ENCODE measurements around the gene DENND1C. TPM values are rescaled to one million over a fixed set of nuclear protein-coding genes. Genes with fewer than 3 reads are reported as not detected.

DENND1C gene
- total RNA-seq, 2 experiments from 2014 or later = 111 to 118 TPM

- ChIA-PET CTCF (no interaction called here), POLR2A (interaction anchor here (0.7 kb wide), 1 partner anchor 286 kb away, joined by 3 read pairs; no protein-coding TSS in a partner anchor)
- Mint-ChIP-seq H3K4me3 (peak overlapping the region; percentile 8), H3K27me3 (no peaks in the 10 kb centered on the region), H3K27ac (no peak overlapping the region), H3K4me1 (ENCODE audit: low read depth) (peaks cover 33% of the 10 kb centered on the region), H3K9me3 (no peaks in the 10 kb centered on the region), H3K36me3 (ENCODE audit: low read depth) (no peaks in the 10 kb centered on the region)
- Histone ChIP-seq H3K27ac (ENCODE audit: low read depth in 1 of 2, low read length in 2 of 2) (no peak overlapping the region), H3K4me1 (ENCODE audit: insufficient read depth, low read length) (peaks cover 41% of the 10 kb centered on the region), H3K4me3 (ENCODE audit: low read length) (no peak overlapping the region), H3K27me3 (ENCODE audit: control insufficient read depth in 1 of 2, insufficient read depth in 2 of 2, low read length in 2 of 2) (no peaks in the 10 kb centered on the region), H3K9me3 (ENCODE audit: control insufficient read depth in 1 of 2, insufficient read depth in 1 of 2, low read length in 2 of 2) (no peaks in the 10 kb centered on the region), H3K36me3 (ENCODE audit: insufficient read depth, low read length) (no peaks in the 10 kb centered on the region)
- no peak for DNase-seq
- no peak for TF ChIP-seq CTCF (IDR thresholded peaks at IDR 0.05)
- no peak for ATAC-seq (ENCODE audit: poor library complexity)
- intact Hi-C loops (cut with DNase I, micrococcal nuclease) = loop anchor here in 1 of 2 experiments (5.0 kb wide), 2 partner anchors 218 to 233 kb away; partner anchors contain the start of genes GPR108 and TRIP10
Observed at GRCh38 chr19:6519289-6519688, 37.7 kb upstream of the DENND1C start.

- H3K4me3 ChIP-seq (ENCODE audit: low read length) = no peak overlapping the region
- intact Hi-C loops (cut with DNase I, micrococcal nuclease) = loop anchor here in 1 of 2 experiments (5.0 kb wide), 2 partner anchors 219 to 234 kb away; partner anchors contain the start of genes GPR108 and TRIP10
- peaks cover 33% of the 10 kb centered on the region for H3K4me1 Mint-ChIP-seq (ENCODE audit: low read depth)
- no peak overlapping the region for H3K27ac Mint-ChIP-seq
- no peaks in the 10 kb centered on the region for H3K36me3 ChIP-seq (ENCODE audit: insufficient read depth, low read length)
- DNase-seq (peak in 3 of 14 experiments; percentile 54 to 64 (median 61)), ATAC-seq (ENCODE audit: poor library complexity) (no peak)
- POLR2A ChIA-PET = interaction anchor here (1.2 kb wide), 1 partner anchor 290 kb away, joined by 3 read pairs; no protein-coding TSS in a partner anchor
- no peaks in the 10 kb centered on the region for H3K36me3 Mint-ChIP-seq (ENCODE audit: low read depth)
- H3K4me1 ChIP-seq (ENCODE audit: insufficient read depth, low read length) = peaks cover 41% of the 10 kb centered on the region
- peak overlapping the region; percentile 70 for H3K4me3 Mint-ChIP-seq
- no peaks in the 10 kb centered on the region for H3K27me3 Mint-ChIP-seq
- H3K27me3 ChIP-seq (ENCODE audit: control insufficient read depth in 1 of 2, insufficient read depth in 2 of 2, low read length in 2 of 2) = no peaks in the 10 kb centered on the region
- H3K27ac ChIP-seq (ENCODE audit: low read depth in 1 of 2, low read length in 2 of 2) = no peak overlapping the region
- TF ChIP-seq CTCF (IDR thresholded peaks at IDR 0.05) = no peak
- no peaks in the 10 kb centered on the region for H3K9me3 ChIP-seq (ENCODE audit: control insufficient read depth in 1 of 2, insufficient read depth in 1 of 2, low read length in 2 of 2)
- CTCF ChIA-PET = interaction anchor here (2.2 kb wide), 1 partner anchor 13 kb away, joined by 9 read pairs; the partner anchor contains the start of gene TNFSF9
- no peaks in the 10 kb centered on the region for H3K9me3 Mint-ChIP-seq
Observed at GRCh38 chr19:6518145-6518911, 36.7 kb upstream of the DENND1C start.

GRCh38 chr19:6516659-6517291 is 35.2 kb upstream of the DENND1C start:
- no peaks in the 10 kb centered on the region for H3K9me3 ChIP-seq (ENCODE audit: control insufficient read depth in 1 of 2, insufficient read depth in 1 of 2, low read length in 2 of 2)
- H3K27ac ChIP-seq (ENCODE audit: low read depth in 1 of 2, low read length in 2 of 2) = no peak overlapping the region
- peak; percentile 81 to 95 (median 90) for DNase-seq
- H3K4me3 Mint-ChIP-seq = peak overlapping the region; percentile 94
- CTCF ChIA-PET = interaction anchor here (0.5 to 2.2 kb wide), 16 partner anchors 9 to 350 kb away, joined by 3 to 22 read pairs (median 6); partner anchors contain the start of genes DENND1C, GPR108 and TNFSF9
- TF ChIP-seq CTCF (IDR thresholded peaks at IDR 0.05) = peak; percentile 95
- H3K27me3 ChIP-seq (ENCODE audit: control insufficient read depth in 1 of 2, insufficient read depth in 2 of 2, low read length in 2 of 2) = no peaks in the 10 kb centered on the region
- H3K27ac Mint-ChIP-seq = peak overlapping the region; percentile 24
- H3K9me3 Mint-ChIP-seq = no peaks in the 10 kb centered on the region
- peak; percentile 91 for ATAC-seq (ENCODE audit: poor library complexity)
- intact Hi-C loops (cut with DNase I, micrococcal nuclease) = loop anchor here (1.0 to 5.0 kb wide), 7 partner anchors 12 to 347 kb away; partner anchors contain the start of genes TRIP10 (in 2 of the 2) and GPR108 (in 1 of the 2)
- H3K4me3 ChIP-seq (ENCODE audit: low read length) = peak overlapping the region; percentile 86
- peaks cover 33% of the 10 kb centered on the region for H3K4me1 Mint-ChIP-seq (ENCODE audit: low read depth)
- H3K27me3 Mint-ChIP-seq = no peaks in the 10 kb centered on the region
- H3K36me3 ChIP-seq (ENCODE audit: insufficient read depth, low read length) = no peaks in the 10 kb centered on the region
- H3K4me1 ChIP-seq (ENCODE audit: insufficient read depth, low read length) = peaks cover 32% of the 10 kb centered on the region
- no peaks in the 10 kb centered on the region for H3K36me3 Mint-ChIP-seq (ENCODE audit: low read depth)
- POLR2A ChIA-PET = interaction anchor here (0.6 to 2.0 kb wide), 9 partner anchors 14 to 411 kb away, joined by 3 to 11 read pairs (median 3); partner anchors contain the start of genes DENND1C, GPR108 and TNFSF9

Data from CD4-positive, alpha-beta T cell (primary cell).